Lung (tissue), 12 donors: ENCODE data around the gene ASGR1. TPM values are rescaled to one million over a fixed set of nuclear protein-coding genes. Genes with fewer than 3 reads are reported as not detected.
A peak's percentile ranks its signal among the peaks of the same experiment; 100 is the strongest.

Experiments
- ATAC-seq: fragments of 200-7000 bp; cut with Tn5 transposase; one replicate; pipeline ENCODE4 v1.9.1; 2020; ENCODE audit warnings: moderate number of reproducible peaks; ENCODE audit not compliant: insufficient read depth, low FRiP score
- DNase-seq, 3 donors: peaks; one replicate each; pipeline ENCODE4 v3.0.0-alpha.2; 2013 to 2017
- H3K27ac ChIP-seq, 2 donors: one replicate each; pipeline ENCODE4 v1.5.1; 2013; ENCODE audit warnings: mild to moderate bottlenecking in 2 of 2, moderate library complexity in 2 of 2, control low read depth in 1 of 2, inconsistent platforms in 1 of 2, low read depth in 1 of 2, low read length in 1 of 2
- H3K27me3 ChIP-seq, 3 donors: one replicate each; pipeline ENCODE4 v1.5.1; 2013; ENCODE audit warnings: low read length in 2 of 3; ENCODE audit not compliant: control insufficient read depth in 3 of 3, insufficient read depth in 3 of 3
- H3K36me3 ChIP-seq, 4 donors: one replicate each; pipeline ENCODE4 v1.5.1; 2013; ENCODE audit warnings: low read length in 4 of 4, mild to moderate bottlenecking in 1 of 4, moderate library complexity in 1 of 4; ENCODE audit not compliant: control insufficient read depth in 4 of 4, insufficient read depth in 4 of 4
- H3K4me1 ChIP-seq, 5 donors: one replicate each; pipeline ENCODE4 v1.5.1; 2013; ENCODE audit warnings: low read length in 5 of 5, mild to moderate bottlenecking in 2 of 5, moderate library complexity in 1 of 5; ENCODE audit not compliant: control insufficient read depth in 5 of 5, insufficient read depth in 5 of 5
- H3K4me3 ChIP-seq: one replicate; pipeline ENCODE4 v1.5.1; 2013; ENCODE audit warnings: mild to moderate bottlenecking, control low read depth, moderate library complexity
- H3K9ac ChIP-seq, 2 donors: one replicate each; pipeline ENCODE4 v1.5.1; 2013; ENCODE audit warnings: low read length in 2 of 2, control low read depth in 1 of 2; ENCODE audit not compliant: insufficient read depth in 1 of 2
- H3K9me3 ChIP-seq, 4 donors: one replicate each; pipeline ENCODE4 v1.5.1; 2013; ENCODE audit warnings: low read length in 3 of 4, mild to moderate bottlenecking in 1 of 4, moderate library complexity in 1 of 4; ENCODE audit not compliant: control insufficient read depth in 4 of 4, insufficient read depth in 3 of 4
- CTCF ChIP-seq: IDR thresholded peaks from 2 replicates; pipeline ENCODE4 v1.5.1; 2012; ENCODE audit warnings: mild to moderate bottlenecking; ENCODE audit errors: control extremely low read depth, extremely low read depth
- WGBS, 2 donors: extraction: QIAGEN DNeasy Blood & Tissue Kit; methylation state at CpG; one replicate each; pipeline ENCODE4 v1.1.7; 2013; 5-methylcytosine and 5-hydroxymethylcytosine counted together
- polyA plus RNA-seq, 2 donors: library from polyadenylated mRNA; stranded (reverse); fragments of 200-250 nt; gene quantifications; one replicate each; pipeline ENCODE4 v1.2.1, GENCODE V29; 2013
- total RNA-seq, 2 donors: library from RNA; depleted of rRNA in 1 of 2; stranded (reverse); fragments of >200 nt in 1 of 2; gene quantifications; one replicate each; pipeline ENCODE4 v1.2.1, GENCODE V29; 2014 to 2021
- donor health status: control.
- donor health status: control.
- donor health status: Bipolar disorder and iron deficiency.
- donor health status: healthy.
- donor health status: DM: yes; HTN: yes; CAD: no.

Gene ASGR1
- total and polyA plus RNA-seq, 4 donors: 5.9 to 11.2 (median 6.5) TPM

GRCh38 chr17:7217113-7217987 is 38.2 kb upstream of the ASGR1 start:
- 0 to 3% methylated on average over 26 to 32 of the region's 32 CpGs for WGBS, 2 donors
- H3K27ac ChIP-seq: peak overlapping the region in 1 of 2 donors; percentile 20
- ATAC-seq (no peak), DNase-seq (peak; percentile 87 to 95 (median 90))
- H3K9ac ChIP-seq: peak overlapping the region in 1 of 2 donors; percentile 94
- no peak overlapping the region for H3K4me3 ChIP-seq
- peaks cover 6 to 63% (median 24%) of the 10 kb centered on the region in 5 donors for H3K4me1 ChIP-seq
- H3K27me3 ChIP-seq: no peaks in the 10 kb centered on the region
- peaks cover 0 to 10% (median 5%) of the 10 kb centered on the region in 4 donors for H3K36me3 ChIP-seq
- TF ChIP-seq CTCF: no peak
- H3K9me3 ChIP-seq: no peaks in the 10 kb centered on the region

GRCh38 chr17:7216242-7217112 is 37.3 kb upstream of the ASGR1 start:
- peaks cover 6 to 69% (median 24%) of the 10 kb centered on the region in 5 donors for H3K4me1 ChIP-seq
- no peak for TF ChIP-seq CTCF
- peaks cover 0 to 3% (median 2%) of the 10 kb centered on the region in 4 donors for H3K36me3 ChIP-seq
- H3K9ac ChIP-seq: peak overlapping the region in 1 of 2 donors; percentile 60
- H3K27ac ChIP-seq: no peak overlapping the region
- 23% methylated on average over 7 of the region's 7 CpGs for WGBS, 2 donors
- no peak overlapping the region for H3K4me3 ChIP-seq
- DNase-seq (peak in 1 of 3 donors; percentile 19), ATAC-seq (no peak)
- no peaks in the 10 kb centered on the region for H3K9me3 ChIP-seq
- no peaks in the 10 kb centered on the region for H3K27me3 ChIP-seq

- peaks cover 6 to 63% (median 20%) of the 10 kb centered on the region in 5 donors for H3K4me1 ChIP-seq
- peak overlapping the region in 1 of 2 donors; percentile 71 for H3K27ac ChIP-seq
Measured at GRCh38 chr17:7215652-7216180, 36.5 kb upstream of the ASGR1 start.

More at GRCh38 chr17:7215652-7216180, 36.5 kb upstream of the ASGR1 start:
- Histone ChIP-seq H3K4me3 (no peak overlapping the region), H3K9me3 (no peaks in the 10 kb centered on the region), H3K27me3 (no peaks in the 10 kb centered on the region), H3K9ac (peak overlapping the region in 1 of 2 donors; percentile 0), H3K36me3 (no peaks in the 10 kb centered on the region)
- no peak for TF ChIP-seq CTCF
- DNase-seq (peak; percentile 44 to 55 (median 53)), ATAC-seq (no peak)
- 19 to 21% methylated on average over 9 to 10 of the region's 10 CpGs for WGBS, 2 donors
